Liver (tissue), 3 donors: ENCODE measurements around the gene PCAT7.

Source experiments
- EGR1 ChIP-seq, 2 donors: IDR thresholded peaks; 2 replicates each; pipeline ENCODE4 v1.6.1; 2016 to 2018; ENCODE audit warnings: antibody characterized with exemption in 2 of 2, low read depth in 2 of 2
- RAD21 ChIP-seq, 2 donors: IDR thresholded peaks; 2 replicates each; pipeline ENCODE4 v1.6.1; 2016; ENCODE audit warnings: antibody characterized with exemption in 2 of 2, mild to moderate bottlenecking in 2 of 2
- RXRA ChIP-seq, 2 donors: IDR thresholded peaks; 2 replicates each; pipeline ENCODE4 v1.6.1; 2017 to 2018; ENCODE audit warnings: antibody characterized with exemption in 2 of 2, mild to moderate bottlenecking in 1 of 2
- TAF1 ChIP-seq: conservative IDR thresholded peaks from 2 replicates; pipeline ENCODE4 v1.6.1; 2016; ENCODE audit warnings: antibody characterized with exemption, mild to moderate bottlenecking
- YY1 ChIP-seq: IDR thresholded peaks from 2 replicates; pipeline ENCODE4 v1.6.1; 2016; ENCODE audit warnings: antibody characterized with exemption, mild to moderate bottlenecking
- TF ChIP-seq, protein P1 (sequence below): fragments of 150-350 bp; IDR thresholded peaks from 2 replicates; pipeline ENCODE4 v1.5.1; 2017; ENCODE audit warnings: improper control_type of control experiment, low read depth, low read length; ENCODE audit not compliant: missing input control
- TF ChIP-seq, protein P2 (sequence below): IDR thresholded peaks from 2 replicates; pipeline ENCODE4 v1.6.1; 2016; ENCODE audit warnings: antibody characterized with exemption, mild to moderate bottlenecking
- TF ChIP-seq, protein P3 (sequence below): IDR thresholded peaks from 2 replicates; pipeline ENCODE4 v1.6.1; 2016; ENCODE audit warnings: antibody characterized with exemption
- TF ChIP-seq, protein P4 (sequence below): IDR thresholded peaks from 2 replicates; pipeline ENCODE4 v1.6.1; 2016; ENCODE audit warnings: antibody characterized with exemption
- donor health status: healthy.
- donor health status: healthy.

DNA sequence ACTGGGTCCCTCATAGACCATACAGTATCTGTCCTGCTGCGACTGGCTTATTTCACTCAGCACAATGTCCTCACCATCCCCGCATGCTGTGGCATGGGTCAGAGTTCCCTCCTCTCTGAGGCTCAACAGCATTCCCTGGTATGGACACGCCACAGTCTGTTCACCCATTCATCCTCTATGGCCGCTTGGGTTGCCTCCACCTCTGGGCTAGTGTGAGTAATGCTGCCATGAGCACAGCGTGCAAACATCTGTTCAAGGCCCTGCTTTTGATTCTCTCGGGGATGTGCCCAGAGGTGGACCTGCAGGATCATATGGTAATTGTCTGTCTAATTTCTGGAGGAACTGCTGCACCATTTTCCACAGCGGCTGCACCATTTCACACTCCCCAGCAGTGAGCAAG is 44.2 kb downstream of the PCAT7 start:
- TF ChIP-seq, protein P1, sequence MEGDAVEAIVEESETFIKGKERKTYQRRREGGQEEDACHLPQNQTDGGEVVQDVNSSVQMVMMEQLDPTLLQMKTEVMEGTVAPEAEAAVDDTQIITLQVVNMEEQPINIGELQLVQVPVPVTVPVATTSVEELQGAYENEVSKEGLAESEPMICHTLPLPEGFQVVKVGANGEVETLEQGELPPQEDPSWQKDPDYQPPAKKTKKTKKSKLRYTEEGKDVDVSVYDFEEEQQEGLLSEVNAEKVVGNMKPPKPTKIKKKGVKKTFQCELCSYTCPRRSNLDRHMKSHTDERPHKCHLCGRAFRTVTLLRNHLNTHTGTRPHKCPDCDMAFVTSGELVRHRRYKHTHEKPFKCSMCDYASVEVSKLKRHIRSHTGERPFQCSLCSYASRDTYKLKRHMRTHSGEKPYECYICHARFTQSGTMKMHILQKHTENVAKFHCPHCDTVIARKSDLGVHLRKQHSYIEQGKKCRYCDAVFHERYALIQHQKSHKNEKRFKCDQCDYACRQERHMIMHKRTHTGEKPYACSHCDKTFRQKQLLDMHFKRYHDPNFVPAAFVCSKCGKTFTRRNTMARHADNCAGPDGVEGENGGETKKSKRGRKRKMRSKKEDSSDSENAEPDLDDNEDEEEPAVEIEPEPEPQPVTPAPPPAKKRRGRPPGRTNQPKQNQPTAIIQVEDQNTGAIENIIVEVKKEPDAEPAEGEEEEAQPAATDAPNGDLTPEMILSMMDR = no peak
- TF ChIP-seq TAF1 (no peak), RXRA (IDR thresholded peaks at IDR 0.05) (no peak), RAD21 (IDR thresholded peaks at IDR 0.05) (no peak), EGR1 (IDR thresholded peaks at IDR 0.05; ENCODE audit: low read depth in 2 of 2) (no peak), YY1 (no peak)
- TF ChIP-seq, protein P2, sequence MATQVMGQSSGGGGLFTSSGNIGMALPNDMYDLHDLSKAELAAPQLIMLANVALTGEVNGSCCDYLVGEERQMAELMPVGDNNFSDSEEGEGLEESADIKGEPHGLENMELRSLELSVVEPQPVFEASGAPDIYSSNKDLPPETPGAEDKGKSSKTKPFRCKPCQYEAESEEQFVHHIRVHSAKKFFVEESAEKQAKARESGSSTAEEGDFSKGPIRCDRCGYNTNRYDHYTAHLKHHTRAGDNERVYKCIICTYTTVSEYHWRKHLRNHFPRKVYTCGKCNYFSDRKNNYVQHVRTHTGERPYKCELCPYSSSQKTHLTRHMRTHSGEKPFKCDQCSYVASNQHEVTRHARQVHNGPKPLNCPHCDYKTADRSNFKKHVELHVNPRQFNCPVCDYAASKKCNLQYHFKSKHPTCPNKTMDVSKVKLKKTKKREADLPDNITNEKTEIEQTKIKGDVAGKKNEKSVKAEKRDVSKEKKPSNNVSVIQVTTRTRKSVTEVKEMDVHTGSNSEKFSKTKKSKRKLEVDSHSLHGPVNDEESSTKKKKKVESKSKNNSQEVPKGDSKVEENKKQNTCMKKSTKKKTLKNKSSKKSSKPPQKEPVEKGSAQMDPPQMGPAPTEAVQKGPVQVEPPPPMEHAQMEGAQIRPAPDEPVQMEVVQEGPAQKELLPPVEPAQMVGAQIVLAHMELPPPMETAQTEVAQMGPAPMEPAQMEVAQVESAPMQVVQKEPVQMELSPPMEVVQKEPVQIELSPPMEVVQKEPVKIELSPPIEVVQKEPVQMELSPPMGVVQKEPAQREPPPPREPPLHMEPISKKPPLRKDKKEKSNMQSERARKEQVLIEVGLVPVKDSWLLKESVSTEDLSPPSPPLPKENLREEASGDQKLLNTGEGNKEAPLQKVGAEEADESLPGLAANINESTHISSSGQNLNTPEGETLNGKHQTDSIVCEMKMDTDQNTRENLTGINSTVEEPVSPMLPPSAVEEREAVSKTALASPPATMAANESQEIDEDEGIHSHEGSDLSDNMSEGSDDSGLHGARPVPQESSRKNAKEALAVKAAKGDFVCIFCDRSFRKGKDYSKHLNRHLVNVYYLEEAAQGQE = no peak
- TF ChIP-seq, protein P3, sequence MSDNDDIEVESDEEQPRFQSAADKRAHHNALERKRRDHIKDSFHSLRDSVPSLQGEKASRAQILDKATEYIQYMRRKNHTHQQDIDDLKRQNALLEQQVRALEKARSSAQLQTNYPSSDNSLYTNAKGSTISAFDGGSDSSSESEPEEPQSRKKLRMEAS = no peak
- TF ChIP-seq, protein P4, sequence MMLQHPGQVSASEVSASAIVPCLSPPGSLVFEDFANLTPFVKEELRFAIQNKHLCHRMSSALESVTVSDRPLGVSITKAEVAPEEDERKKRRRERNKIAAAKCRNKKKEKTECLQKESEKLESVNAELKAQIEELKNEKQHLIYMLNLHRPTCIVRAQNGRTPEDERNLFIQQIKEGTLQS = no peak
